Measurements from ENCODE around the gene PANK4. TPM values are rescaled to one million over a fixed set of nuclear protein-coding genes. Genes with fewer than 3 reads are reported as not detected.
"Not testable (repeated sequence)": the region's sequence is repeated elsewhere in the genome, so short reads cannot be mapped to it uniquely, and the experiment has no call there.

Gene PANK4
- total RNA-seq, 1 donor from 2014 or later = 45.3 TPM

DNA sequence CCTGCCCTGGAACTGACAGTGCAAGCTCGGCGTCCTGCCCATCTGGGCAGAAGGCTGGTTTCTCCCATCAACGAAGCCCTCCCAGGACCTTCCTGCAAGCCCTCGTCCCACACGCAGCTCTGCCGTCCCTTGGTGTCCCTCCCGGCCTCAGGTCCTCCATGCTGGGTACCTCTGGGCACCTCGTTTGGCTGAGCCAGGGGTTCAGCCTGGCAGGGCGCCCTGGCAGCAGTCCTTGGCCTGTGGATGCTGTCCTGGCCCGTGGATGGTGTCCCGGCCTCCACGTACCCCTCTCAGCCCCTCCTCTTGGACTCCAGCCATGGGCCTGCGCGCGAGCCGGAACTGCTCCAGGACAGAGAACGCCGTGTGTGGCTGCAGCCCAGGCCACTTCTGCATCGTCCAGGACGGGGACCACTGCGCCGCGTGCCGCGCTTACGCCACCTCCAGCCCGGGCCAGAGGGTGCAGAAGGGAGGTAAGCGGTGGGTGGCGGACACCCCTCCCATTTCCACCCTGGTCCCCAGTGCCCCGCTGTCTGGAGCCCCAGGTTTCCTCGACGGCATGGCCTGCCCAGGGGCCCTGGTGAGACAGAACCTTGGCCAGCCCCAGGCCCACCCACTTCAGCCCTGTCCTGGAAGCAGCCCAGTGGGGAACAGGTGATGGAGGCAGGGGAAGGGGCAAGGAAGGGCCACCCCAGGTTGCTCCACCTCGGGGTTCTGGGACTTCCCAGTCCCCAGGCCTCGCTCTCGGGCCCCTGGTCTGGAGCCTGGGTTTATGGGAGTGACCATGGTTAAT, 33.3 kb upstream of the PANK4 start:
- no peak for DNase-seq (ENCODE audit: extremely low read depth, low read depth, low spot score)

DNA sequence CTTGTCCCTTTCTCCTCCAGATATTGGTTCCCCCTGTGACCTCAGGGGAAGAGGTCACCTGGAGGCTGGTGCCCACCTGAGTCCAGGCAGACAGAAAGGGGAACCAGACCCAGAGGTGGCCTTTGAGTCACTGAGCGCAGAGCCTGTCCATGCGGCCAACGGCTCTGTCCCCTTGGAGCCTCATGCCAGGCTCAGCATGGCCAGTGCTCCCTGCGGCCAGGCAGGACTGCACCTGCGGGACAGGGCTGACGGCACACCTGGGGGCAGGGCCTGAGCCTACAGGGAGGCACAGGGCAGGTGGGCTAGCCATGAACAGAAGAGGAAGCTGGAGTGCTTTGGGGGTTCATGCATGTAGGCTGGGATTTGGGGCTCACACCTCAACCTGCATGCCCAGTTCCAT, 32.5 kb upstream of the PANK4 start:
- no peak for DNase-seq (ENCODE audit: extremely low read depth, low read depth, low spot score)

- no peak for DNase-seq (ENCODE audit: extremely low read depth, low read depth, low spot score)
These were observed 32.0 kb upstream of the PANK4 start for GRCh38 chr1:2558420-2558819.

DNA sequence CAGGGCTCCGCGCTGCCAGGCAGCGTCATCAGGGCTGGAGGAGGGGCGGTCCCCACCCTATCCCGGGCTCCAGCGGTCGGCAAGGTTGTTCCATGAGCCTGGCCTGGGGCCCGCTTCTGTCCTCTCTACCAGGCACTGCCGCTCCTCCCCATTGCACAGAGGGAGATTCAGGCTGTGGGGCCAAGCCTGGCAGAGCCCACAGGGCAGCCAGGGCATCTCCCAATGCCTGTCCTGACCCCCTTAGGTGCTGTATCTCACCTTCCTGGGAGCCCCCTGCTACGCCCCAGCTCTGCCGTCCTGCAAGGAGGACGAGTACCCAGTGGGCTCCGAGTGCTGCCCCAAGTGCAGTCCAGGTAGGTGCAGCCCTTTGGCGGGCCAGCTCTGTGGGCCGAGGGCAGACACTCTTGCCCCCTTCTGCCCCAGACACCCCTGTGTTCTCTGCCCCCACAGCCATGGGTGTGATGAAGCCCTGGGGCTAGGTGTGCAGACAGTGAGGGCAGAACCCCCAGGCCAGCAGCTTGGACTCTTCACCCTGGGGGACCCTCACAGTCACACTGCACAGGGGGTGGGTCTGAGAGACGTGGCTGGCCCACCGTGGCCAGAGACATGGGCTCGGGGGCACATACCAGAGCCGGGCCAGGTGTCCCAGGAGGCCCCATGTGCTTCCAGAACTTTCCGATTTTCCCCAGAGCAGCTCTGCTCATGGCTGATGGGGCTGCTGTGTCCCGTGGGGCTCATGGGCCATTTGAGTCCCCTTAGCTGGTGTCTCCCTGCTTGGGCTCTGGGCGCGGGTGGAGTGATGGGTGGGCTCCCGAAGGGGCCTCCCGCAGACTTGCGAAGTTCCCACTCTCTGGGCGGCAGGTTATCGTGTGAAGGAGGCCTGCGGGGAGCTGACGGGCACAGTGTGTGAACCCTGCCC, 31.3 kb upstream of the PANK4 start:
- DNase-seq (ENCODE audit: extremely low read depth, low read depth, low spot score) = no peak

GRCh38 chr1:2556678-2557481, 30.5 kb upstream of the PANK4 start:
- no peak for DNase-seq (ENCODE audit: extremely low read depth, low read depth, low spot score)

DNA sequence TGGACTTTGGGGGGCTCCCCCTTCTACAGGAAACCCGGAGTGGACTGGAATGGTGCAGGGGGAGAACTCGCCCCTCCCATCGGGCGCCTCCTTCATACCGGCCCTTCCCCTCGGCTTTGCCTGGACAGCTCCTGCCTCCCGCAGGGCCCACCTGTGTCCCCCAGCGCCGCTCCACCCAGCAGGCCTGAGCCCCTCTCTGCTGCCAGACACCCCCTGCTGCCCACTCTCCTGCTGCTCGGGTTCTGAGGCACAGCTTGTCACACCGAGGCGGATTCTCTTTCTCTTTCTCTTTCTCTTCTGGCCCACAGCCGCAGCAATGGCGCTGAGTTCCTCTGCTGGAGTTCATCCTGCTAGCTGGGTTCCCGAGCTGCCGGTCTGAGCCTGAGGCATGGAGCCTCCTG, 29.9 kb upstream of the PANK4 start, which contains the start of gene TNFRSF14:
Gene TNFRSF14 (plus strand): TSS at position 95 of the 401 bp plus-strand sequence. CDS start 294 bp downstream, at position 389.
- no peak for DNase-seq (ENCODE audit: extremely low read depth, low read depth, low spot score)

- no peak for DNase-seq (ENCODE audit: extremely low read depth, low read depth, low spot score)
These were observed 29.4 kb upstream of the PANK4 start for GRCh38 chr1:2555634-2556276.

DNA sequence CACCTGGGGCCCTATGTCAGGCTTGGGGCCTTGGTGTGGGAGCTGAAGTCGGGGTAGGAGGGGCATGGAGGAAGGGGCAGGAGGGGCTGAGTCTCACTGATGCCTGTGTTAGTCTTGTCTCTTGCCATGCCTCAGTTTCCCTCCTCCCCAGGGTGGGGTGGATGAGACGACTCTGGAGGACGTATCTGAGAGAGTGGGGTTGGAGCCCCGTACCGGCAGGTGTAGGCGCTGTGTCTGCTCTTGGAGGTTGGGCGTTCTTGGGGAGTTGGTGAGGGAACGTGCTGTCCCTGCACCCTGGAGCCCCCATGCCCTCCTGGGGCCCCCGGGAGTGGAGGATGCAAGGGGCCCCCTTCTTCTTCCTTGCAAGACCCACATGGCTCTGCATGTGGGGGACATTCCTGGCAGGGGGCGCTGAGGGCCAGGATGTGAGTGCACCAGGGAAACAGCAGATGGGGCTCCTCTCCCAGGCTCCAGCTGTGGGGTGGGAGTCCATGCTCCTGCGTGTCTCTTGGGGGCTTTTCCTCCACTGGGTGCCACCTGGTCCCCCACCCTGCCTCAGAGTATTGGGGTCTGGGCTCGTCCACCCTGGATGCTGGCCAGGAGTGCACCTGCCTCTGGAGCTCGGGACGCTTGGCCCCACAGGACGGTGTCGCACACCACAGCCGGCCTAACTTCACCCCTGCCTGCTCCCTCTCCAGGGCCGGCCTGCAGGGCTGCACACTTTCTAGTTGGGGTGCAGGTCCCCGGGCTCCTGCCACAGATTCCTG, 28.4 kb upstream of the PANK4 start:
- no peak for DNase-seq (ENCODE audit: extremely low read depth, low read depth, low spot score)

GRCh38 chr1:2553871-2554620, 27.6 kb upstream of the PANK4 start:
- no peak for DNase-seq (ENCODE audit: extremely low read depth, low read depth, low spot score)

DNA sequence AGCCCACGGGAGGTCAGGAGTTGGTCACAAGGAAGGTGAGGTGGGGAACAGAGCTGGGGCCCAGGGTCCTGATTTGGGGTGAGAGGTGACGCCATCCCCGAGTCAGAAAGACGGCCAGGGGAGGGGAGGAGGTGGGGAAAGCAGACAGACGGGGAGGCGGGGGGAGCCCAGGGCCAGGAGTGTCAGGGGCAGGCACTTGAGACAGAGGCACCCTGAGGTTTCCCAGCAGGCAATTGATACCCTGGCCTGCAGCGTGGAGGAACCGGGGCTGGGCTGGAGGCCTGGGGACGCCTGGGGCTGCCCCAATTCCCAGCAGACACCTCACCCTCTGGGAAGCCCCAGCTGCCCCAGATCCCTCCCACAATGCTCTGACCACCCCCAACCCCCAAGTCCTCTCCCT, 26.7 kb upstream of the PANK4 start:
- not testable (repeated sequence) for DNase-seq (ENCODE audit: extremely low read depth, low read depth, low spot score)

- DNase-seq (ENCODE audit: extremely low read depth, low read depth, low spot score) = no peak
These were observed 25.8 kb upstream of the PANK4 start for GRCh38 chr1:2552189-2552588.

- DNase-seq (ENCODE audit: extremely low read depth, low read depth, low spot score) = not testable (repeated sequence)
These were observed 25.1 kb upstream of the PANK4 start for GRCh38 chr1:2551544-2551943.

DNA sequence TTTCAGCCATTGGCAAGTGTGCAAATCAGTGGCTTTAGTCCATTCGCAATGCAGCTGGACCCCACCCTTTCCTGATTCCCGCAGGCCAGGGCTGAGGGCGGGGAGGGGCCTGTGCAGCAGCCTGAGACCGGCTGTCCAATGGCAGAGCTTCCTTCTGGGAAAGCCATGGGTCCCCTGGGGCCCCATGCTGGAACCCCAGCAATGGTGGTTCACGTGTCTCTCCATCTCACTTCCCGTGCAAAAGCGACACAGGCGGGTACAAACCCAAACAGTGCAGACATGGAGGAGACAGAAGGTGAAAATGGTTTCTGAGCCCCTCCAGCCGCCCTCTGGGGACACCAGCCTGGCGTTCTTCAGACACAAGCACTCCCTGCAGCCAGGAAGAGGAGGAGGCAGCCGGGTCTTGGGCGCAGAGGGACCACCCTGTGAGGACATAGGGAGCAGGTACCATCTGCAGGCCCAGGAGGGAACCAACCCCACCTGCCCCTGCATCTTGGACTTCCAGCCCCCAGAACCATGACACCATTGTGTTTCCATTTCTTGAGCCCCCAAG, 24.0 kb upstream of the PANK4 start:
- DNase-seq (ENCODE audit: extremely low read depth, low read depth, low spot score) = not testable (repeated sequence)

- not testable (repeated sequence) for DNase-seq (ENCODE audit: extremely low read depth, low read depth, low spot score)
These were observed 23.1 kb upstream of the PANK4 start for GRCh38 chr1:2549367-2550029.

DNA sequence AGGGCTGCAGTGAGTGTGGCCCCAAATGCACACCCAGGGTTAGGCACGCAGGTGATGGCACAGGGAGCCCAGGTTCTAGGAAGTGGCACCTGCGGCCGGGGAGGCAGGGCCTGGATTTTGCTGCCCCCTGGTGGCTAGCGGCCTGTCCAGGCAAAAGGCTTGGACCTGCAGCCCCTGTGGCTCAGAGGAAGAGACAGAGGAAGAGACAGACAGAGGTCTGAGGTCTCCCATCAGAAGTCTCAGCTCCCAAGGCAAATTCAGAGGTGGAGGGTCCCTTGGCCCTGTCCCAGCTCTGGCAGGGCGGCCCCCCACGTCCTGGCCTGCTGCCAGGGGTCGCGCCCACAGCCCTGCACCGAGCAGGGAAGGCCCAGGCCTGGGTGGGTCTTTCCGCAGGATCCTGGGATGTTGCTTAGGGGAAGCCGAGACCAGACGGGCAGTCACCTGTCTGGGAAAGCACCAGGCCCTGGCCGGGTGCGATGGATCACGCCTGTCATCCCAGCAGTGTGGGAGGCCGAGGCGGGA, 21.7 kb upstream of the PANK4 start:
- no peak for DNase-seq (ENCODE audit: extremely low read depth, low read depth, low spot score)

DNA sequence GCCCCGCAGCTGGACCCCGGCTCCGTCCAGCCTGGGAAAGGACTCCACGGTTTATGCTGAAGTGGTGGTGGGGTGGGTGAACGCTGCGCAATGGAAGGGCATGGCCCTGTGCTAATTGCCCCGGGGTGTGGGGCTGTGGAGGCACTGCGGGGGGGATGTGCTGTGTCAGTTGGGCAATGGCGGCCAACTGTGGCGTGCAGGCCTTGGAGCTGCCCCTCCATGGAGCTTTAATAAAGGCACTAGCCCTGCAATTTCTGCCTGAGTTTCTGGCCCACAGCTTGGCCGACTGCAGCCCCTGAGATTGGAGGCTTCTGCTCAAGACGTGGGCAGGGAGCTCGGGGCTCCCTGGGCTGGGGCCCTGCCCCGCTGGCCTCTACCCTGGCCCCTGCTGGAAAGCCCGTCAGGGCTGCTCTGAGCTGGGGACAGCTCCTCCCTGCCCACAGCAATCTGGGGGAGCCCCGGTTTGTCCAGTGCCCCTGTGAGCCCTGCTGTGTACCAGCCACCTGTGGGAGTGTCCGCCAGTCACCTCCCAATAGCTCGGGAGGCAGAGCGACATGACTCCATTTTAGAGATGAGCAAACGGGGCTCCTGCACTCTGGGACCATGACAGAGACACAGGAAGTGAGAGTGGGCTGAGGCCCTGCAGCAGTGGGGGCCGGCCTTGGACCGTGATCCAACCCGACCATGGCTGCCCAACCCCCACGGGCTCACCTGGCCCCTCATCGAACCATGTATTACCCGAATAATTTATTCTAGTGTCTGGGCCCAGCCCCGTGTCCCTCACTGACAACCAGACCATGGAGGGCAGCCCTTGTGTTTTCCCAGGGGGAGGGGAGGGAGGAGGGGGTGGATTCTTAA, 21.0 kb upstream of the PANK4 start:
- DNase-seq (ENCODE audit: extremely low read depth, low read depth, low spot score) = no peak

Measured in glomerular endothelial cell (primary cell).